HG02642 (cell line): ENCODE results near the gene PSMG4.

Experiments
- ATAC-seq: cut with Tn5 transposase; IDR thresholded peaks from one replicate; pipeline ENCODE4 v1.9.1; 2021; ENCODE audit warnings: mild to moderate bottlenecking; ENCODE audit not compliant: unreplicated experiment, poor library complexity

PSMG4 gene

GRCh38 chr6:3286641-3287171 lies 28.0 kb downstream of the PSMG4 start:
- ATAC-seq: no peak

GRCh38 chr6:3287308-3287707 lies 28.6 kb downstream of the PSMG4 start:
- ATAC-seq: no peak

GRCh38 chr6:3287976-3288707 lies 29.4 kb downstream of the PSMG4 start:
- ATAC-seq: no peak

- no peak for ATAC-seq
Measured at GRCh38 chr6:3288711-3289663, 30.2 kb downstream of the PSMG4 start.

- no peak for ATAC-seq
Measured at GRCh38 chr6:3289664-3290055, 30.9 kb downstream of the PSMG4 start.

GRCh38 chr6:3290149-3290930 lies 31.6 kb downstream of the PSMG4 start:
- no peak for ATAC-seq

- ATAC-seq: no peak
Measured at GRCh38 chr6:3290931-3291211, 32.1 kb downstream of the PSMG4 start.

- ATAC-seq: no peak
Measured at GRCh38 chr6:3291346-3291745, 32.6 kb downstream of the PSMG4 start.

GRCh38 chr6:3291987-3292386 lies 33.2 kb downstream of the PSMG4 start:
- ATAC-seq: no peak

GRCh38 chr6:3292431-3293197 lies 33.9 kb downstream of the PSMG4 start:
- ATAC-seq: no peak

- ATAC-seq: no peak
Measured at GRCh38 chr6:3293271-3294155, 34.8 kb downstream of the PSMG4 start.

GRCh38 chr6:3294396-3294795 lies 35.6 kb downstream of the PSMG4 start:
- no peak for ATAC-seq

GRCh38 chr6:3294921-3295871 lies 36.4 kb downstream of the PSMG4 start:
- no peak for ATAC-seq

GRCh38 chr6:3296078-3296477 lies 37.3 kb downstream of the PSMG4 start:
- no peak for ATAC-seq

GRCh38 chr6:3296537-3296936 lies 37.8 kb downstream of the PSMG4 start:
- ATAC-seq: no peak

GRCh38 chr6:3297006-3297405 lies 38.3 kb downstream of the PSMG4 start:
- no peak for ATAC-seq

- ATAC-seq: no peak
Measured at GRCh38 chr6:3297909-3298308, 39.2 kb downstream of the PSMG4 start.

- no peak for ATAC-seq
Measured at GRCh38 chr6:3299221-3299620, 40.5 kb downstream of the PSMG4 start.
